Astrocyte of the cerebellum (primary cell): ENCODE measurements around the gene THOC2.
"Not testable (repeated sequence)": the region's sequence is repeated elsewhere in the genome, so short reads cannot be mapped to it uniquely, and the experiment has no call there.

Source experiments
- DNase-seq: peaks from one replicate; pipeline ENCODE4 v3.0.0-alpha.2; 2011; ENCODE audit warnings: low read depth
- H3K4me3 ChIP-seq: 2 replicates; pipeline ENCODE4 v1.5.1; 2011; ENCODE audit warnings: mild to moderate bottlenecking, low read depth, low read length, moderate library complexity
- in situ Hi-C: cut with HindIII; loops from 2 replicates; pipeline ENCODE4 v1.10.0; 2017; ENCODE audit warnings: low sequenced_read_pairs
- TF ChIP-seq, protein P1 (sequence below): IDR thresholded peaks from 2 replicates; pipeline ENCODE4 v1.5.1; 2012; ENCODE audit warnings: low read length, low read depth, moderate library complexity, mild to moderate bottlenecking; ENCODE audit errors: missing control alignments

The THOC2 gene

DNA sequence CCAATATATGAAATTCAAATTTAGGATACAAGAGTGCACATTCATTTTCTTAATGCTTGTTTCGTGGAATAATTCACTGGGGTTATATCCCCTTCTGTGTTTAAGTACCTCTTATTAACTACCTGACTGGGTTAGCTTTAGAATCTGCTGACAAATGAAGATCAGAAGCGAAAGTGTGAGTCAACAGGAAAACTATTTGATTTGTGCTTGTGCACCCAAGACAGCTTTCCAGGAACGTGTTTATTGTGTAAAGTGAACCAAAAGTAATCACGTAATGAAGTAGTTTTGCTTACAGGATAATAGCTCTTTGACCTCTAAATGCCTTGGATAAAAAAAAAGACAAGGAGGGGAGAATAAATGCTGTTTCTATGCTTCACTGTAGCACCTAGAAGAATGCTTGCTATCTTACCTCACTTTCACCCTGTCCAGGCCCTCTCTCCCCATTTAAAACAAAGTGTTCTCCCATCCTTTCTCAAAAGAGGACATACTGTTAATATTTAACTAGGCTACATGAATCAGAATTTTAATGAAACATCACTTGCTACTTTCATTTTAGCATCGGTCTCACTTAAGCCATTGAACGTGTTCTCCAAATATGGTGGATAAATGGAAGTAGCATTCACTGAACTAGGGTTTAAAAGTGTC, 141.9 kb downstream of the THOC2 start:
- in situ Hi-C loops: no loop called here
- TF ChIP-seq, protein P1, sequence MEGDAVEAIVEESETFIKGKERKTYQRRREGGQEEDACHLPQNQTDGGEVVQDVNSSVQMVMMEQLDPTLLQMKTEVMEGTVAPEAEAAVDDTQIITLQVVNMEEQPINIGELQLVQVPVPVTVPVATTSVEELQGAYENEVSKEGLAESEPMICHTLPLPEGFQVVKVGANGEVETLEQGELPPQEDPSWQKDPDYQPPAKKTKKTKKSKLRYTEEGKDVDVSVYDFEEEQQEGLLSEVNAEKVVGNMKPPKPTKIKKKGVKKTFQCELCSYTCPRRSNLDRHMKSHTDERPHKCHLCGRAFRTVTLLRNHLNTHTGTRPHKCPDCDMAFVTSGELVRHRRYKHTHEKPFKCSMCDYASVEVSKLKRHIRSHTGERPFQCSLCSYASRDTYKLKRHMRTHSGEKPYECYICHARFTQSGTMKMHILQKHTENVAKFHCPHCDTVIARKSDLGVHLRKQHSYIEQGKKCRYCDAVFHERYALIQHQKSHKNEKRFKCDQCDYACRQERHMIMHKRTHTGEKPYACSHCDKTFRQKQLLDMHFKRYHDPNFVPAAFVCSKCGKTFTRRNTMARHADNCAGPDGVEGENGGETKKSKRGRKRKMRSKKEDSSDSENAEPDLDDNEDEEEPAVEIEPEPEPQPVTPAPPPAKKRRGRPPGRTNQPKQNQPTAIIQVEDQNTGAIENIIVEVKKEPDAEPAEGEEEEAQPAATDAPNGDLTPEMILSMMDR: no peak
- no peak for DNase-seq

GRCh38 chrX:123588723-123589122, 144.1 kb downstream of the THOC2 start:
- in situ Hi-C loops: no loop called here
- TF ChIP-seq, protein P1: no peak
- no peak overlapping the region for H3K4me3 ChIP-seq
- no peak for DNase-seq

More for the DNA sequence above, 141.9 kb downstream of the THOC2 start:
- no peak overlapping the region for H3K4me3 ChIP-seq

DNA sequence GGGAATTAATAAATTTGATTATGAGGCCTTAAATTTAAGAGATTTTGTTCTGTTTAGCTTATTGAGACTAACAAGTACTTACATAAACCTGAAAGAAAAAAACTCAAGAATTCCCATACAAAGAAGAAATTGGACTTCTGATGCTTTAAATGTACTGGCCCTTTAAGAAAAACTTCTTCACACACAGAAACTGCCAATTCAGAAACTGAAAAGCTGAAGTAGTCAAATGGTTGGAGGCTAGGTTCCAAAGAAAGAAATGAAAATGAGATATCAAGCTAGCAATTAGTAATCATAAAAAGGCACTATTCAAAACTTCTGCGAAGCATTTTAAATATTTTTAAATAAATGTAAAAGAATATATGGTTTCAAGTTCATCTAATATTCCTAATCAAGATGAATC, 151.3 kb downstream of the THOC2 start:
- no peak overlapping the region for H3K4me3 ChIP-seq
- TF ChIP-seq, protein P1: no peak
- no peak for DNase-seq
- in situ Hi-C loops: no loop called here

- in situ Hi-C loops: no loop called here
These were observed 152.1 kb downstream of the THOC2 start for GRCh38 chrX:123580792-123581191.

DNA sequence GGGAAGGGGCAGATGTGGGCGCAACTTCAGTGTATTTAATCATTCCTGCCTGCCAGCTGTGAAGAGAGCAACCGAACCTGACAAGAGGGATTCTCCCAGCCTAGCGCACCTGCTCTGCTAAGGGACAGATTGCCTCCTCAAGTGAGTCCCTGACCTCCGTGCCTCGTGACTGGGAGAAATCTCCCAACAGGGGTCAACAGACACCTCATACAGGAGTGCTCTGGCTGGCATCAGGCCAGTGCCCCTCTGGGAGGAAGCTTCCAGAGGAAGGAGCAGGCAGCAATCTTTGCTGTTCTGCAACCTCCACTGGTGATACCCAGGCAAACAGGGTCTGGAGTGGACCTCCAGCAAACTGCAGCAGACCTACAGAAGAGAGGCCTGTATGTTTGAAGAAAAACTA, 158.8 kb downstream of the THOC2 start:
- in situ Hi-C loops, H3K4me3 ChIP-seq, DNase-seq: not testable (repeated sequence)

More at GRCh38 chrX:123580792-123581191, 152.1 kb downstream of the THOC2 start:
- TF ChIP-seq, protein P1: no peak
- DNase-seq: no peak
- no peak overlapping the region for H3K4me3 ChIP-seq

DNA sequence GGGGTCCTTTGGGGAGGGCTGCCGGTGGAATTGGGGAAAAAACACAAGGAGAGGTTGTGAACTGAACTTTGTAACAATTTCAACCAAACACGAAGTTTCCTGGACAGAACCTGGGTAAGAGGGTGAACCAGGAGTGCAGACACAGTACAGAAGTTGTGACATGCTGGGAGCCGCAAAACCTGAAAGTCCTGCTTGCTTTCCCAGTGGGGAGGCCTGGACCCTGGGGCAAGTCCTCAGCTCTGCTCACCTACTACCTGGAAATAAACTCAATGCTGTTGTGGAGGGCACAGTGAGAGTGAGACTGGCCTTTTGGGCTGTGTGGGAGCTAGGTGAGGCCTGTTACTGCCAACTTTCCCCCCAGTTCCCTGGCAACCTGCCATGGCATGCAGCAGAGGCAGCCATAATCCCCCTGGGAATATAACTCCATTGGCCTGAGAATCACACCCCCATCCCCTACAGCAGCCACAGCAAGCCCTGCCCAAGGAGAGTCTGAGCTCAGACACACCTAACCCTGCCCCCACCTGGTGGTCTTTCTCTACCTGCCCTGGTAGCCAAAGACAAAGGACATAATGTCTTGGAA, 162.8 kb downstream of the THOC2 start:
- in situ Hi-C loops: no loop called here
- DNase-seq: no peak
- TF ChIP-seq, protein P1: no peak
- no peak overlapping the region for H3K4me3 ChIP-seq

DNA sequence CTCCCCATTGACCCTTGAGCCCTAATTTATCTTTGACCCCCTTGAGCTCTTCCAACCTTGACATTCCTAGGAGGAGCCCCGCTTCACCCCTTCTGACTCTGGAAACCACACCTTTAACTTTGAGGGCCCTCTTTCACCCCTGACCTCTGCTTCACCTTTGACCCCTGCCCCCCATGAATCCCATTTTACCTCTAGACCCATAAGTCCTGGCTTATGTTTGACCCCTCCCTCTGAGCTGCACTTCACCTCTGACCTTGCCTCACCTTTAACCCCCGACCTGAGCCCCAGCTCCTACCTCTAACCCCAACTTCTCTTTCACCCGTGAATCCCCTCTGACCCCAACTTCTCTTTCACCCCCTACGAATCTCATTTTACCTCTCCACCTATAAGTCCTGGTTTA, 169.7 kb downstream of the THOC2 start:
- in situ Hi-C loops: no loop called here
- H3K4me3 ChIP-seq: no peak overlapping the region
- DNase-seq: no peak
- TF ChIP-seq, protein P1: no peak
